ENCODE measurements around the gene FRYL.

DNA sequence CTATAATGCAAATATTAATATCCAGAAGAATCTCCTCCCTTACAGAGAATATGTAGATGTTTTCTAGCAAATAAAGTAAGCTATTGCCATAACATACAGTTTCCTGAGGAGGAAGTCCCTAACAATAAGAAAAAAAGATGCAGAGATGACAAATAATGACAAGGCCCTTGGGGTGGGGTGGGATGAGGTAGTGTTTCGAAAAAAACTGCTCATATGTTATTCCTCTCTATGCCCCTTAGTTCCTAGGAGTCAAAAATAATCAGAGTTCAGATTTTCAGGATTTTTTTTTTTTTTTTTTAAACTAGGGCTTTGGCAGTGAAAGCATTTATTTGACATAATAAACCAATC is 191.0 kb downstream of the FRYL start:
- TF ChIP-seq, protein P1, sequence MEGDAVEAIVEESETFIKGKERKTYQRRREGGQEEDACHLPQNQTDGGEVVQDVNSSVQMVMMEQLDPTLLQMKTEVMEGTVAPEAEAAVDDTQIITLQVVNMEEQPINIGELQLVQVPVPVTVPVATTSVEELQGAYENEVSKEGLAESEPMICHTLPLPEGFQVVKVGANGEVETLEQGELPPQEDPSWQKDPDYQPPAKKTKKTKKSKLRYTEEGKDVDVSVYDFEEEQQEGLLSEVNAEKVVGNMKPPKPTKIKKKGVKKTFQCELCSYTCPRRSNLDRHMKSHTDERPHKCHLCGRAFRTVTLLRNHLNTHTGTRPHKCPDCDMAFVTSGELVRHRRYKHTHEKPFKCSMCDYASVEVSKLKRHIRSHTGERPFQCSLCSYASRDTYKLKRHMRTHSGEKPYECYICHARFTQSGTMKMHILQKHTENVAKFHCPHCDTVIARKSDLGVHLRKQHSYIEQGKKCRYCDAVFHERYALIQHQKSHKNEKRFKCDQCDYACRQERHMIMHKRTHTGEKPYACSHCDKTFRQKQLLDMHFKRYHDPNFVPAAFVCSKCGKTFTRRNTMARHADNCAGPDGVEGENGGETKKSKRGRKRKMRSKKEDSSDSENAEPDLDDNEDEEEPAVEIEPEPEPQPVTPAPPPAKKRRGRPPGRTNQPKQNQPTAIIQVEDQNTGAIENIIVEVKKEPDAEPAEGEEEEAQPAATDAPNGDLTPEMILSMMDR (IDR thresholded peaks at IDR 0.05; ENCODE audit: poor library complexity): no peak
- no peak for TF ChIP-seq EZH2phosphoT487 (IDR thresholded peaks at IDR 0.05; ENCODE audit: low read depth, severe bottlenecking, unreplicated experiment)

Data from hepatocyte (in vitro differentiated cells).